Putamen (tissue), 1 donor: ENCODE data around the gene MFAP5.
"Not testable (repeated sequence)": the region's sequence is repeated elsewhere in the genome, so short reads cannot be mapped to it uniquely, and the experiment has no call there.

Experiments
- DNase-seq: peaks from one replicate; pipeline ENCODE4 v3.0.0-alpha.2; 2016; ENCODE audit warnings: low spot score

MFAP5 gene

GRCh38 chr12:8629486-8630033 lies 33.1 kb downstream of the MFAP5 start:
- DNase-seq, result no peak

GRCh38 chr12:8628731-8629130 lies 33.9 kb downstream of the MFAP5 start:
- DNase-seq, result peak; percentile 3

- not testable (repeated sequence) for DNase-seq
Observed at GRCh38 chr12:8624750-8625149, 37.9 kb downstream of the MFAP5 start.

GRCh38 chr12:8622646-8623045 lies 40.0 kb downstream of the MFAP5 start:
- no peak for DNase-seq

GRCh38 chr12:8615206-8615605 lies 47.4 kb downstream of the MFAP5 start:
- no peak for DNase-seq

- DNase-seq, result not testable (repeated sequence)
Observed at GRCh38 chr12:8613881-8614280, 48.7 kb downstream of the MFAP5 start.

- DNase-seq, result no peak
Observed at GRCh38 chr12:8612629-8613028, 50.0 kb downstream of the MFAP5 start, which contains the start of gene AICDA. Gene AICDA, minus strand, starts transcription at chr12:8612859. Its CDS starts 92 bp downstream, at chr12:8612767.

- peak; percentile 15 for DNase-seq
Observed at GRCh38 chr12:8609061-8609570, 53.5 kb downstream of the MFAP5 start.

GRCh38 chr12:8606890-8607289 lies 55.7 kb downstream of the MFAP5 start:
- no peak for DNase-seq

GRCh38 chr12:8605057-8605456 lies 57.6 kb downstream of the MFAP5 start:
- no peak for DNase-seq

GRCh38 chr12:8603856-8604255 lies 58.8 kb downstream of the MFAP5 start:
- no peak for DNase-seq

GRCh38 chr12:8603286-8603685 lies 59.3 kb downstream of the MFAP5 start:
- DNase-seq, result no peak

GRCh38 chr12:8596561-8596960 lies 66.1 kb downstream of the MFAP5 start:
- DNase-seq, result no peak
